Mesendoderm (in vitro differentiated cells): ENCODE data around the gene ATP2C2.

Source experiments
- DNase-seq: peaks from one replicate; pipeline ENCODE4 v3.0.0; 2013
- H2AK5ac ChIP-seq: 2 replicates; pipeline ENCODE4 v1.6.1; 2013; ENCODE audit warnings: low read length, inconsistent platforms
- H2BK120ac ChIP-seq: 2 replicates; pipeline ENCODE4 v1.6.1; 2013; ENCODE audit warnings: low read depth, mild to moderate bottlenecking, low read length, moderate library complexity, mixed read lengths
- H2BK15ac ChIP-seq: replicated peaks from 2 replicates; pipeline ENCODE4 v1.6.1; 2013; ENCODE audit warnings: low read depth, mild to moderate bottlenecking, moderate library complexity
- H2BK5ac ChIP-seq: 2 replicates; pipeline ENCODE4 v1.6.1; 2013; ENCODE audit warnings: low read length, inconsistent platforms
- H3K18ac ChIP-seq: 2 replicates; pipeline ENCODE4 v1.6.1; 2013; ENCODE audit warnings: mild to moderate bottlenecking, low read length, mixed read lengths
- H3K23ac ChIP-seq: one replicate; pipeline ENCODE4 v1.6.1; 2013; ENCODE audit warnings: low read length
- H3K27ac ChIP-seq: 2 replicates; pipeline ENCODE4 v1.5.1; 2013; ENCODE audit warnings: low read depth, mild to moderate bottlenecking, inconsistent platforms, low read length, moderate library complexity
- H3K27me3 ChIP-seq: 2 replicates; pipeline ENCODE4 v1.6.1; 2013; ENCODE audit warnings: low read length, control low read depth, mild to moderate bottlenecking, inconsistent platforms; ENCODE audit not compliant: insufficient read depth, poor library complexity
- H3K36me3 ChIP-seq: 2 replicates; pipeline ENCODE4 v1.6.1; 2013; ENCODE audit warnings: low read length, inconsistent platforms; ENCODE audit not compliant: control insufficient read depth, insufficient read depth
- H3K4ac ChIP-seq: one replicate; pipeline ENCODE4 v1.6.1; 2013; ENCODE audit warnings: low read depth, mild to moderate bottlenecking, low read length, moderate library complexity
- H3K4me1 ChIP-seq: 2 replicates; pipeline ENCODE4 v1.6.1; 2013; ENCODE audit warnings: low read depth, low read length, inconsistent platforms; ENCODE audit not compliant: control insufficient read depth
- H3K4me2 ChIP-seq: 2 replicates; pipeline ENCODE4 v1.6.1; 2013; ENCODE audit warnings: low read length
- H3K4me3 ChIP-seq: 2 replicates; pipeline ENCODE4 v1.5.1; 2013; ENCODE audit warnings: mild to moderate bottlenecking, low read length
- H3K56ac ChIP-seq: one replicate; pipeline ENCODE4 v1.6.1; 2013; ENCODE audit warnings: low read length
- H3K79me1 ChIP-seq: 2 replicates; pipeline ENCODE4 v1.6.1; 2013; ENCODE audit warnings: low read length, inconsistent platforms
- H3K79me2 ChIP-seq: 2 replicates; pipeline ENCODE4 v1.6.1; 2013; ENCODE audit warnings: mild to moderate bottlenecking, low read length; ENCODE audit not compliant: control insufficient read depth, insufficient read depth
- H3K9ac ChIP-seq: 2 replicates; pipeline ENCODE4 v1.6.1; 2013; ENCODE audit warnings: low read length, inconsistent platforms
- H4K5ac ChIP-seq: one replicate; pipeline ENCODE4 v1.6.1; 2013; ENCODE audit warnings: low read length
- H4K8ac ChIP-seq: one replicate; pipeline ENCODE4 v1.6.1; 2013; ENCODE audit warnings: low read depth, mild to moderate bottlenecking, control low read depth, low read length, moderate library complexity
- WGBS: extraction: QIAGEN DNeasy Blood & Tissue Kit; methylation state at CpG from one replicate; pipeline ENCODE4 v1.1.7; 2013; ENCODE audit warnings: low lambda C conversion rate, missing lambda C conversion rate; ENCODE audit not compliant: insufficient coverage; ENCODE audit errors: extremely low coverage; 5-methylcytosine and 5-hydroxymethylcytosine counted together

The ATP2C2 gene

GRCh38 chr16:84508502-84508901 lies 140.2 kb downstream of the ATP2C2 start:
- H2AK5ac ChIP-seq: no peak overlapping the region
- no peak overlapping the region for H4K8ac ChIP-seq
- no peak overlapping the region for H2BK120ac ChIP-seq
- no peaks in the 10 kb centered on the region for H3K79me1 ChIP-seq
- H3K27me3 ChIP-seq: no peaks in the 10 kb centered on the region
- no peak overlapping the region for H3K9ac ChIP-seq
- no peak overlapping the region for H3K56ac ChIP-seq
- WGBS: no CpG with 5 or more reads among the region's 8 CpGs
- no peaks in the 10 kb centered on the region for H3K36me3 ChIP-seq
- no peak overlapping the region for H3K18ac ChIP-seq
- peaks cover 2% of the 10 kb centered on the region for H3K4me1 ChIP-seq
- no peak overlapping the region for H3K4me2 ChIP-seq
- H2BK5ac ChIP-seq: no peak overlapping the region
- H3K27ac ChIP-seq: no peak overlapping the region
- H3K4me3 ChIP-seq: no peak overlapping the region
- no peaks in the 10 kb centered on the region for H3K79me2 ChIP-seq
- H2BK15ac ChIP-seq: no peak overlapping the region
- no peak for DNase-seq
- no peak overlapping the region for H3K23ac ChIP-seq
- H4K5ac ChIP-seq: no peak overlapping the region
- H3K4ac ChIP-seq: no peak overlapping the region

GRCh38 chr16:84509032-84509950 lies 141.0 kb downstream of the ATP2C2 start:
- H4K5ac ChIP-seq: no peak overlapping the region
- no peak overlapping the region for H3K18ac ChIP-seq
- DNase-seq: peak; percentile 82
- H3K79me1 ChIP-seq: no peaks in the 10 kb centered on the region
- no peak overlapping the region for H3K4ac ChIP-seq
- H2BK15ac ChIP-seq: no peak overlapping the region
- no peak overlapping the region for H2BK120ac ChIP-seq
- no peaks in the 10 kb centered on the region for H3K27me3 ChIP-seq
- no CpG with 5 or more reads among the region's 20 CpGs for WGBS
- H3K36me3 ChIP-seq: no peaks in the 10 kb centered on the region
- H3K27ac ChIP-seq: no peak overlapping the region
- H3K56ac ChIP-seq: peak overlapping the region; percentile 25
- H3K79me2 ChIP-seq: no peaks in the 10 kb centered on the region
- no peak overlapping the region for H2BK5ac ChIP-seq
- H3K4me1 ChIP-seq: peaks cover 2% of the 10 kb centered on the region
- no peak overlapping the region for H3K4me2 ChIP-seq
- H3K4me3 ChIP-seq: no peak overlapping the region
- H2AK5ac ChIP-seq: no peak overlapping the region
- H3K23ac ChIP-seq: no peak overlapping the region
- H4K8ac ChIP-seq: no peak overlapping the region
- no peak overlapping the region for H3K9ac ChIP-seq

GRCh38 chr16:84511180-84511800 lies 143.0 kb downstream of the ATP2C2 start:
- Histone ChIP-seq H3K36me3 (no peaks in the 10 kb centered on the region), H2BK15ac (no peak overlapping the region), H3K79me2 (no peaks in the 10 kb centered on the region), H3K27me3 (no peaks in the 10 kb centered on the region), H2BK5ac (no peak overlapping the region), H3K4ac (no peak overlapping the region), H3K79me1 (no peaks in the 10 kb centered on the region), H3K56ac (peak overlapping the region; percentile 73), H3K27ac (no peak overlapping the region), H3K18ac (no peak overlapping the region), H2BK120ac (no peak overlapping the region), H4K8ac (no peak overlapping the region), H3K4me2 (peak overlapping the region; percentile 12), H3K4me1 (no peaks in the 10 kb centered on the region), H3K23ac (no peak overlapping the region), H3K9ac (peak overlapping the region; percentile 20), H2AK5ac (no peak overlapping the region), H3K4me3 (no peak overlapping the region), H4K5ac (no peak overlapping the region)
- DNase-seq: peak; percentile 89
- no CpG with 5 or more reads among the region's 21 CpGs for WGBS

GRCh38 chr16:84511831-84512230 lies 143.5 kb downstream of the ATP2C2 start:
- Histone ChIP-seq H2BK120ac (no peak overlapping the region), H3K9ac (no peak overlapping the region), H2BK15ac (no peak overlapping the region), H3K36me3 (no peaks in the 10 kb centered on the region), H4K5ac (no peak overlapping the region), H2BK5ac (no peak overlapping the region), H3K27me3 (no peaks in the 10 kb centered on the region), H3K4me1 (no peaks in the 10 kb centered on the region), H3K79me2 (no peaks in the 10 kb centered on the region), H4K8ac (no peak overlapping the region), H3K4me3 (no peak overlapping the region), H3K56ac (no peak overlapping the region), H3K4me2 (no peak overlapping the region), H3K23ac (no peak overlapping the region), H3K27ac (no peak overlapping the region), H2AK5ac (no peak overlapping the region), H3K4ac (no peak overlapping the region), H3K79me1 (no peaks in the 10 kb centered on the region), H3K18ac (no peak overlapping the region)
- no CpG with 5 or more reads among the region's 13 CpGs for WGBS
- DNase-seq: no peak

- Histone ChIP-seq H3K56ac (no peak overlapping the region), H3K4ac (no peak overlapping the region), H3K4me3 (no peak overlapping the region), H2BK15ac (no peak overlapping the region), H4K8ac (no peak overlapping the region), H3K9ac (no peak overlapping the region), H3K79me2 (no peaks in the 10 kb centered on the region), H3K4me2 (no peak overlapping the region), H3K18ac (no peak overlapping the region), H3K4me1 (no peaks in the 10 kb centered on the region), H3K27ac (no peak overlapping the region), H3K23ac (no peak overlapping the region), H4K5ac (no peak overlapping the region), H2BK120ac (no peak overlapping the region), H2AK5ac (no peak overlapping the region), H3K79me1 (no peaks in the 10 kb centered on the region), H3K27me3 (no peaks in the 10 kb centered on the region), H2BK5ac (no peak overlapping the region), H3K36me3 (no peaks in the 10 kb centered on the region)
- DNase-seq: no peak
- no CpG with 5 or more reads among the region's 10 CpGs for WGBS
These were observed 144.8 kb downstream of the ATP2C2 start for GRCh38 chr16:84513123-84513522.
